LNCaP clone FGC (cell line): ENCODE measurements around the gene CPNE8.

ENCODE experiments used
- DNase-seq: peaks from one replicate; pipeline ENCODE4 v3.0.0-alpha.2; 2011; ENCODE audit warnings: low read depth
- H3K4me3 ChIP-seq: 2 replicates; pipeline ENCODE4 v1.5.1; 2011; ENCODE audit warnings: mild to moderate bottlenecking, low read depth, low read length, control low read depth
- TF ChIP-seq, protein P1 (sequence below): IDR thresholded peaks from 2 replicates; pipeline ENCODE4 v1.5.1; 2012; ENCODE audit warnings: mild to moderate bottlenecking; ENCODE audit not compliant: control insufficient read depth, insufficient read depth; ENCODE audit errors: extremely low read depth

Gene CPNE8

DNA sequence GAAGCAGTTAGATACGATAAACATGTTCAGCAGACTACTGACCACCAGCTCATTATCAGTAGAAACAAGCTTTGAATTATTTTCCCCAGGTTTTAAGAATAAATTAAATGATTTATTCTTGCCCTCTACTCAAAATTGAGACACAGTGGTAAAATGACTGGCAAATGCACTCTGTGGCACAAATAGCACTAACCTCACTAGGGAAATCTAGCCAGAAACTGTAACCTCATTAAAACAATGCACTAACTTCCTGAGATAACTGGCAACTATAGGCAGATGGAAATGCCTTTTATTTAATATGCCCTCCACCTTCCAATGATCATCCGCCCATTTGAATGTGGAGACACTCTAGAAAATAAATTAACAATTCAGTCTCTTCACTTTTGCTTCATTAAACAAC lies 33.2 kb downstream of the CPNE8 start:
- H3K4me3 ChIP-seq, result no peak overlapping the region
- TF ChIP-seq, protein P1, sequence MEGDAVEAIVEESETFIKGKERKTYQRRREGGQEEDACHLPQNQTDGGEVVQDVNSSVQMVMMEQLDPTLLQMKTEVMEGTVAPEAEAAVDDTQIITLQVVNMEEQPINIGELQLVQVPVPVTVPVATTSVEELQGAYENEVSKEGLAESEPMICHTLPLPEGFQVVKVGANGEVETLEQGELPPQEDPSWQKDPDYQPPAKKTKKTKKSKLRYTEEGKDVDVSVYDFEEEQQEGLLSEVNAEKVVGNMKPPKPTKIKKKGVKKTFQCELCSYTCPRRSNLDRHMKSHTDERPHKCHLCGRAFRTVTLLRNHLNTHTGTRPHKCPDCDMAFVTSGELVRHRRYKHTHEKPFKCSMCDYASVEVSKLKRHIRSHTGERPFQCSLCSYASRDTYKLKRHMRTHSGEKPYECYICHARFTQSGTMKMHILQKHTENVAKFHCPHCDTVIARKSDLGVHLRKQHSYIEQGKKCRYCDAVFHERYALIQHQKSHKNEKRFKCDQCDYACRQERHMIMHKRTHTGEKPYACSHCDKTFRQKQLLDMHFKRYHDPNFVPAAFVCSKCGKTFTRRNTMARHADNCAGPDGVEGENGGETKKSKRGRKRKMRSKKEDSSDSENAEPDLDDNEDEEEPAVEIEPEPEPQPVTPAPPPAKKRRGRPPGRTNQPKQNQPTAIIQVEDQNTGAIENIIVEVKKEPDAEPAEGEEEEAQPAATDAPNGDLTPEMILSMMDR, result no peak
- DNase-seq, result no peak

DNA sequence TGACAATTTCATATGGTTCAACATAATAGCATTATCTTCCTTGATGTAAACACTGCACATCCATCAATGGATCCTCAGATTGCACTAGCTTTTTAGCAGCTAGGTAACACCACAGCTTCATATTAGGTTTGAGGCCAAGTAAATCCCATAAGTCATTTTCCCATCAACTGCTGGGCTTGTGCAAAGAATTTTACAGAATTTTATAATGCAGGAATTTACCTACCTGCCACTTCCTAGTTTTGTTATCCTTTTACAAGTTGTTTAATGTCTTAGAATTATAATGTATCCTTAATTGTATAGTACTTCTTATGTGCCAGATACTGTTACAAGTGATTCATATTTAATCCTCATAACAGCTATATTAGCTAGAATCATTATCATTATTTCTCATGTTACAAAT lies 36.4 kb downstream of the CPNE8 start:
- H3K4me3 ChIP-seq, result no peak overlapping the region
- no peak for DNase-seq
- TF ChIP-seq, protein P1, result no peak

GRCh38 chr12:38850461-38850860 lies 54.9 kb downstream of the CPNE8 start:
- DNase-seq, result no peak
- TF ChIP-seq, protein P1, result no peak
- no peak overlapping the region for H3K4me3 ChIP-seq

DNA sequence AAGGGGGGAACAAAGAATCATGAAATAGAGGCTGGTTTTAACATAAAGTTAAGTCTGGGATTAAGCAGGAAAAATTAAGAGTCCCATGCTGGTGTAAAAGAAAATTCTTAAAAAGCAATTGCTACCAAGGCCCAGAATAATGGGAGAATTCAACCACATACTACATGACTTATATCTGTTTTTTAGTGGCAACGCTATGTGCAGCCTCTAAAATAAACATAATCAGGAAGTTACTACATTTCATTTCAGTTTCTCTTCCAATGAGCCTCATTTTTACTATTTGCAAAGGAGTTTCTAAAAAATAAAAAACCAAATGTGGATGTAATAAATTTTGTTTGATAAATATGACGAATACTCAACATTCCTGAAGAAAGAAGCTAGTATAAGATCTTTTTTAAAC lies 58.1 kb downstream of the CPNE8 start:
- no peak overlapping the region for H3K4me3 ChIP-seq
- TF ChIP-seq, protein P1, result no peak
- DNase-seq, result no peak

DNA sequence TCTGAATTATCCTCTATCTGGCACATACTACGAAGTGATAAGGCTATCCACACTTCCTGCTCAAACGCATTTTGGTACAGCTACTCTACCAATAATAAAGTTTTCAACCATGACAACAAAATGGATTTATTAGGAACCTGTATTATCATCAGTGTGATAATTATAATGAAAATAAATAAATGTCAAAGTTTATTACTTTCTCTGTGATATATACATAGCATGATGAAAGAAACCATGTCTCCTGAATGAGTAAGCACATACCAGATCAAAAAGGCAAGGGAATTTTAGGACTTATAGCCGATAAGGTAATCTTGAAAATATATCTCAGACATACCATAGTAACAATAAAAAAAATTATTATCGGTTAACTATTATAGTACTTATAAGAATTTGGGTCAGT lies 61.1 kb downstream of the CPNE8 start:
- no peak overlapping the region for H3K4me3 ChIP-seq
- DNase-seq, result no peak
- TF ChIP-seq, protein P1, result no peak

DNA sequence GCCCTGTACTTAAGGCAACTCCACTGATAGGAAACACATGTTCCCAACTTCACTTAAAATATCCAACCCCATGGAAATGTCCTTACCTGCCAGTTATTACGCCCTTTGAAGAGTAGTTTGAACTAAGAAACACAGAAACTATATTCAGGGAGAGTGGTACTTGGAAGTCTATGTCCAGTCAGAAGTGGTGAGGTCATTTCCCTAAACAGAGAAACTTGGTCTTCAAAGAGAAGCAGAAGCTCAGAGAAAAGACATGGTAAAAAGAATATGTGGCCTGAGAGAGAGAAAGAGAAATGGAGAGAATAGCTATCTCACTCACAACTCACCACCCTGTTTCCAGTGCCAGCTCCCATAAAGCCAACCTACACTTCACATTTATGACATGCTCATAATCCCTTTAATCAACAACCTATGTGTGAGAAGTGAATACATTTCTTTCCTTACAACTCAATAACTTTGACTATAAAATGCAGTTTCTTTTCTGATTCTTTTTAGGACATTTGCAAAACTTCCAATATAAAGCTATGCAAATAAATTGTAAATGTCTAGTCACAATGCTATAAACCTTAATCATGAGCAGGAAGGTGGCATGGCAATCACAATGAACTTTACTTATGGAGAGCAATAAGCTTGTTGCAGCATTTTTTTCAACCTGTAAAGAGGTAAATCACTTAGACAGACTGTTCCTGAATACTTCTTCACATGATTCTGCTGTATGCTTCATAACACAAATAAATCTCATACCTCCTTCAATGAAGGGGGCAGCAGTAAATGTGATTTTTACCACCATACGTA lies 67.1 kb downstream of the CPNE8 start:
- TF ChIP-seq, protein P1, result no peak
- DNase-seq, result peak; percentile 15
- H3K4me3 ChIP-seq, result no peak overlapping the region

DNA sequence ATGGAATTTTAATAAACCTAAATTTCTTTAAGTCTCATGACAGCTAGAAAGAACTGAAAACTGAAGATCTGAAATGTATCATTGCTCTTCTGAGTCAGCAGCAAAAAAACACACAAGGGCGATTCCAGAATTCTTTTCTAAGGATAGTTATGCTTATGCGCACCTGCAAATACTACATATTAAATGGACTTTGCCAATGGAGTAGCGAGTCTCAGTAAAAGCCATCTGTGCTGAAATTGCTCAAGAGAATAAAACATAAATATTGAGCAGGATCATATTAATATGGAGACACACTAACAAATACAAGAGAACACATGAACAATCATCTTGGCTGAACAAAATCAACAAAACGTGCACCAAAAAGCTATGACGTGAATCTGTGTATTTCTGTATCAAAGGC lies 73.7 kb downstream of the CPNE8 start:
- TF ChIP-seq, protein P1, result no peak
- no peak overlapping the region for H3K4me3 ChIP-seq
- DNase-seq, result no peak
